Body of pancreas (tissue), 4 donors: Measurements from ENCODE around the gene DDIT4L. TPM values are rescaled to one million over a fixed set of nuclear protein-coding genes. Genes with fewer than 3 reads are reported as not detected.
"Not testable (repeated sequence)": the region's sequence is repeated elsewhere in the genome, so short reads cannot be mapped to it uniquely, and the experiment has no call there.

Experiments used
- ATAC-seq: fragments of 150-250 bp; one replicate; pipeline ENCODE4 v1.9.1; 2016
- DNase-seq, 4 donors: peaks; one replicate each; pipeline ENCODE4 v3.0.0-alpha.2; 2019
- H3K27ac ChIP-seq, 4 donors: fragments of 200-600 bp; sonication (generic); 1 replicate in 3 of 4; 2 replicates in 1 of 4; pipeline versions ENCODE4 v1.5.1 to v1.6.1; 2016 to 2019; ENCODE audit warnings: mild to moderate bottlenecking in 1 of 4, mixed read lengths in 1 of 4, moderate library complexity in 1 of 4
- H3K27me3 ChIP-seq, 2 donors: fragments of 200-600 bp; sonication (generic); one replicate each; pipeline ENCODE4 v1.6.0; 2016; ENCODE audit warnings: mild to moderate bottlenecking in 1 of 2
- H3K36me3 ChIP-seq, 2 donors: fragments of 200-600 bp; sonication (generic); replicated peaks in 1 of 2; 2 replicates each; pipeline ENCODE4 v1.5.1; 2016; ENCODE audit warnings: low read depth in 2 of 2; ENCODE audit not compliant: insufficient read depth in 1 of 2
- H3K4me1 ChIP-seq: fragments of 200-600 bp; sonication (generic); one replicate; pipeline ENCODE4 v1.6.0; 2016
- H3K4me3 ChIP-seq, 2 donors: fragments of 200-600 bp; sonication (generic); 1 replicate in 1 of 2; 2 replicates in 1 of 2; pipeline ENCODE4 v1.5.1; 2016 to 2019
- H3K9me3 ChIP-seq, 3 donors: fragments of 200-600 bp; sonication (generic); 1 replicate in 2 of 3; 2 replicates in 1 of 3; pipeline ENCODE4 v1.5.1; 2016
- POLR2A ChIP-seq, 3 donors: fragments of 450-650 bp; IDR thresholded peaks; one replicate each; pipeline ENCODE4 v1.6.1; 2016; ENCODE audit warnings: antibody characterized with exemption in 3 of 3, mild to moderate bottlenecking in 2 of 3
- WGBS, 2 donors: methylation state at CpG; one replicate each; pipeline ENCODE4 v1.1.5; 2017; 5-methylcytosine and 5-hydroxymethylcytosine counted together
- intact Hi-C: fragments of 100-400 bp; cut with DNase I; formaldehyde crosslinking; loops from one replicate; pipeline ENCODE4 v1.15.1; 2023
- total RNA-seq, 2 donors: library from RNA; depleted of rRNA; stranded (reverse); fragments of >200 nt; gene quantifications; one replicate each; pipeline ENCODE4 v1.1.0, GENCODE V29; 2016
- TF ChIP-seq, protein P1 (sequence below), 7 experiments: fragments of 450-650 bp in 4 of 7; fragments of 200-600 bp in 3 of 7; sonication (generic) in 3 of 7; IDR thresholded peaks; one replicate each; pipeline ENCODE4 v1.5.1; 2016 to 2019; ENCODE audit warnings: antibody characterized with exemption in 7 of 7

The DDIT4L gene
- total RNA-seq, 2 donors from 2014 or later: 1.0 TPM; not detected in 1

DNA sequence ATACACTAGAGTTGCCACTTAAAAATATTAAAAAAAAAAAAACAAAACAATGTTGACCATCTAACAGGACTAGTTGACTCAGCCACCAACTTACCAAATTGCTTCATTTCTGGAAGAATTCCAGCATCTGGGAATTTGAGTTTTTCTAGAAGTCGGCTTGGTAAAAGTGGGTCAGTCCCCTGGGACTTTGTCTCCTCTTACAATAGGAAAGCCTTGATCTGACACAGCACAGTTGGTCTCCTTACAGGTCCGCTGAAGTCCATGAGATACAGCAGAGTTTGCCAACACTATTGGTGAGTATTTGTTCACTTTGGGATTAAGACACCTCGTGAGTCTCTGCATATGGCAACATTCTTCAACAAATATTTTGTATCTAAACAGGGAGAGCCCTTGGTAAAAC, 18.2 kb upstream of the DDIT4L start:
- H3K4me1 ChIP-seq: no peaks in the 10 kb centered on the region
- H3K27me3 ChIP-seq: no peaks in the 10 kb centered on the region
- intact Hi-C loops: no loop called here
- H3K4me3 ChIP-seq: no peak overlapping the region
- H3K9me3 ChIP-seq: no peaks in the 10 kb centered on the region
- H3K27ac ChIP-seq: no peak overlapping the region
- 31 to 34% methylated on average over 3 of the region's 3 CpGs for WGBS, 2 donors
- no peak for DNase-seq
- no peak for ATAC-seq
- no peaks in the 10 kb centered on the region for H3K36me3 ChIP-seq
- TF ChIP-seq, protein P1, sequence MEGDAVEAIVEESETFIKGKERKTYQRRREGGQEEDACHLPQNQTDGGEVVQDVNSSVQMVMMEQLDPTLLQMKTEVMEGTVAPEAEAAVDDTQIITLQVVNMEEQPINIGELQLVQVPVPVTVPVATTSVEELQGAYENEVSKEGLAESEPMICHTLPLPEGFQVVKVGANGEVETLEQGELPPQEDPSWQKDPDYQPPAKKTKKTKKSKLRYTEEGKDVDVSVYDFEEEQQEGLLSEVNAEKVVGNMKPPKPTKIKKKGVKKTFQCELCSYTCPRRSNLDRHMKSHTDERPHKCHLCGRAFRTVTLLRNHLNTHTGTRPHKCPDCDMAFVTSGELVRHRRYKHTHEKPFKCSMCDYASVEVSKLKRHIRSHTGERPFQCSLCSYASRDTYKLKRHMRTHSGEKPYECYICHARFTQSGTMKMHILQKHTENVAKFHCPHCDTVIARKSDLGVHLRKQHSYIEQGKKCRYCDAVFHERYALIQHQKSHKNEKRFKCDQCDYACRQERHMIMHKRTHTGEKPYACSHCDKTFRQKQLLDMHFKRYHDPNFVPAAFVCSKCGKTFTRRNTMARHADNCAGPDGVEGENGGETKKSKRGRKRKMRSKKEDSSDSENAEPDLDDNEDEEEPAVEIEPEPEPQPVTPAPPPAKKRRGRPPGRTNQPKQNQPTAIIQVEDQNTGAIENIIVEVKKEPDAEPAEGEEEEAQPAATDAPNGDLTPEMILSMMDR (IDR thresholded peaks at IDR 0.05): no peak
- no peak for TF ChIP-seq POLR2A (IDR thresholded peaks at IDR 0.05)

DNA sequence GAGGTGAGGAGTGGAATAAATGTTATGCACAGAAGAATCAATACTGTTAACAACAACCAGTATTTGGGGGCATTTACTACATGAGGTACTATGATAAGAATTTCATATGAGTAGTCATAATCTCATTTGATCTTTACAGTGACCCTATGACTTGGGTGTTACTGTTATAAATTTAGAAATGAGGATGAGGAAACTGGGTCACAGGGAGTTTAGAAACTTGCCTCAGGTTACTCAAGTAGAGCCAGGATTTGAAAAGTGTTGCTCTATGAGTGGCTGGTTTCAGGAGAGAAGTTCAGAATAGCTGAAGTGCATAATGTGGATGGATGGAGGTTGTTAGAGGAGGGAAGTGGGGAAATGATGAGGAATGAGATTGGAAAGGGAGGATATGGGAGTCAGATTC, 16.6 kb upstream of the DDIT4L start:
- Histone ChIP-seq H3K9me3 (no peaks in the 10 kb centered on the region), H3K36me3 (no peaks in the 10 kb centered on the region), H3K27me3 (no peaks in the 10 kb centered on the region), H3K4me1 (no peaks in the 10 kb centered on the region), H3K4me3 (no peak overlapping the region), H3K27ac (no peak overlapping the region)
- no peak for TF ChIP-seq POLR2A (IDR thresholded peaks at IDR 0.05)
- TF ChIP-seq, protein P1 (IDR thresholded peaks at IDR 0.05): no peak
- ATAC-seq (no peak), DNase-seq (no peak)
- intact Hi-C loops: no loop called here

GRCh38 chr4:100198061-100198460, 7.8 kb upstream of the DDIT4L start:
- Histone ChIP-seq H3K27me3 (no peaks in the 10 kb centered on the region), H3K4me1 (no peaks in the 10 kb centered on the region), H3K9me3 (no peaks in the 10 kb centered on the region), H3K27ac (no peak overlapping the region), H3K36me3 (no peaks in the 10 kb centered on the region), H3K4me3 (no peak overlapping the region)
- DNase-seq (no peak), ATAC-seq (no peak)
- TF ChIP-seq, protein P1 (IDR thresholded peaks at IDR 0.05): no peak
- no peak for TF ChIP-seq POLR2A (IDR thresholded peaks at IDR 0.05)
- WGBS, 2 donors: 82 to 88% methylated on average over 1 of the region's 1 CpG
- intact Hi-C loops: no loop called here

DNA sequence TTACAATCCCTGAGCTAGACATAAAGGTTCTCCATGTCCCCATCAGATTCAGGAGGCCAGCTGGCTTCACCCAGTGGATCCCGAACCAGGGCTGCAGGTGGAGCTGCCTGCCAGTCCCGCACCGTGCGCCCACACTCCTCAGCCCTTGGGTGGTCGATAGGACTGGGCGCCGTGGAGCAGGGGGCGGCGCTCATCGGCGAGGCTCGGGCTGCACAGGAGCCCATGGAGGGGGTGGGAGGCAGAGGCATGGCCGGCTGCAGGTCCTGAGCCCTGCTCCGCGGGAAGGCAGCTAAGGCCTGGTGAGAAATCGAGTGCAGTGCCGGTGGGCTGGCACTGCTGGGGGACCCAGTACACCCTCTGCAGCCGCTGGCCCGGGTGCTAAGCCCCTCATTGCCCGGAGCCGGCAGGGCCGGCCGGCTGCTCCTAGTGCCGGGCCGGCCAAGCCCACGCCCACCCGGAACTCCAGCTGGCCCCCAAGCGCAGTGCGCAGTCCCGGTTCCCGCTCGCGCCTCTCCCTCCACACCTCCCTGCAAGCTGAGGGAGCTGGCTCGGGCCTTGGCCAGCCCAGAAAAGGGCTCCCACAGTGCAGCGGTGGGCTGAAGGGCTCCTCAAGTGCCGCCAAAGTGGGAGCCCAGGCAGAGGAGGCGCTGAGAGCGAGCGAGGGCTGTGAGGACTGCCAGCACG, 6.3 kb upstream of the DDIT4L start:
- ATAC-seq, H3K4me3 ChIP-seq, H3K9me3 ChIP-seq, DNase-seq, intact Hi-C loops, H3K4me1 ChIP-seq, H3K27ac ChIP-seq, H3K36me3 ChIP-seq, H3K27me3 ChIP-seq: not testable (repeated sequence)
- WGBS, 2 donors: 85 to 87% methylated on average over 17 to 37 of the region's 40 CpGs

- Histone ChIP-seq H3K9me3 (no peaks in the 10 kb centered on the region), H3K36me3 (no peaks in the 10 kb centered on the region), H3K4me1 (peaks cover 16% of the 10 kb centered on the region), H3K27ac (no peak overlapping the region), H3K27me3 (no peaks in the 10 kb centered on the region), H3K4me3 (peak overlapping the region; percentile 48 to 65)
- intact Hi-C loops: no loop called here
- TF ChIP-seq, protein P1 (IDR thresholded peaks at IDR 0.05): no peak
- TF ChIP-seq POLR2A (IDR thresholded peaks at IDR 0.05): no peak
- DNase-seq: peak in 1 of 4 donors; percentile 24
- ATAC-seq: peak; percentile 31
- 21 to 27% methylated on average over 35 to 37 of the region's 37 CpGs for WGBS, 2 donors
These were observed 654 bp upstream of the DDIT4L start for GRCh38 chr4:100190643-100191600.
